Measurements from ENCODE around the gene CFAP54. TPM values are rescaled to one million over a fixed set of nuclear protein-coding genes. Genes with fewer than 3 reads are reported as not detected.

The CFAP54 gene
- total RNA-seq, 1 experiment from 2014 or later: 0.20 TPM

- no peak for DNase-seq (ENCODE audit: low spot score)
- in situ Hi-C loops (cut with HindIII; ENCODE audit: low sequenced_read_pairs): no loop called here
Measured at GRCh38 chr12:96858162-96858561, 368.8 kb downstream of the CFAP54 start.

DNA sequence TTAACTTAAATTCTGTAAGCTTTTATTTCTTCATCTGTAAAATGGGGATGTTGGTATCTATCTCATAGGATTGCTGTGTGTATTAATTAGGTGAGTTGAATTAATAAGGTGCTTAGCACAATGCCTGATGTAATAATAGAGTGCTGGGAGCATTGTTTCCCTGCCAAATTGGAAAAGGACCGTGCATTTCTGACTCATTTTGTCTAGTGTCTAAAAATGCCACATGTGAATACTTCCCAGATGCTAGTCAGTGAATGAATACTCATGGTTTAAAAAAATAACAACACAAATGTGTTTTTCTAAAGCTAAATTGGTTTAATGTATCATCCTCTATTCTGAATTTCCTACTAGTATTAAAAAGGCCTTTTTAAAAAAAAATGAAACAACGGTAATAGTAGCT lies 372.3 kb downstream of the CFAP54 start:
- in situ Hi-C loops (cut with HindIII; ENCODE audit: low sequenced_read_pairs): no loop called here
- no peak for DNase-seq (ENCODE audit: low spot score)

DNA sequence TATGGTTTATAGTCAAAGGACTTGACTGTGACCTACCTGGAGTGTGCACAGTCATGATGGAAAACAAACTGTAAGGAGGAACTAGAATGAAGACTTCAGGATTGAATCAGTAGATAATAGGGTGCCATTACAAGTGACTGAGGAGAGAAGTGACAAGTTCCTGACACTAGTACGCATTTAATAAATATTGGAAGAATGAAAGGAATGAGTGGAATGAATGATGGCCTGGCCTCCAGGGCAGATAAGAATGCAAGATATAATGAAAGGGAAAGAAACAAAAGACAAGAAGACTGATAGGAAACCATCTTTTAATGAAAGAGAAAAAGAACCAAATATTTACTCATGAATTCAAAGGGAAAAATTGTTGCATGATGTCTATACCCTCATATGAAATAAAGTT lies 372.9 kb downstream of the CFAP54 start:
- in situ Hi-C loops (cut with HindIII; ENCODE audit: low sequenced_read_pairs): no loop called here
- no peak for DNase-seq (ENCODE audit: low spot score)

DNA sequence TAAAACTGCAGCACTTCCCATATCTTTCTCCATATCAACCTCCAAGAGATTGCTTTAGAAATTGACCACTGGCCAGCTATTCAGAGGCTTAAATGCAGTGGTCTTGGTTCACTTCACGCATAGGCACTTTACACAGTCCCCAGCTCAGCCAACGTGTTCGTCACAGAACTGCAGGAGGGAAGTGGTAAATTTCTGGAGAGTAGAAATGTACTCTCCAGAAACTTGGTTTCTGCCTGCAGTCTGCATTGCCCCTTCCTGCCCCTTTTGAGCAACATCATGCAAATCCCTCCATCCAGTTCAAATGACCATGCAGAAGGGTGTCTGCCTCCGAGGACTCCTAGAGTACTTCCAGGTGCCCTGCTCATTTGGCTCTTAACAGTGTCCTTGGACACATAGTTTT lies 375.0 kb downstream of the CFAP54 start:
- no peak for DNase-seq (ENCODE audit: low spot score)
- in situ Hi-C loops (cut with HindIII; ENCODE audit: low sequenced_read_pairs): no loop called here

GRCh38 chr12:96866801-96867590 lies 377.6 kb downstream of the CFAP54 start:
- in situ Hi-C loops (cut with HindIII; ENCODE audit: low sequenced_read_pairs): no loop called here
- DNase-seq (ENCODE audit: low spot score): no peak

- in situ Hi-C loops (cut with HindIII; ENCODE audit: low sequenced_read_pairs): no loop called here
- no peak for DNase-seq (ENCODE audit: low spot score)
Measured at GRCh38 chr12:96870946-96871345, 381.6 kb downstream of the CFAP54 start.

GRCh38 chr12:96872961-96873360 lies 383.6 kb downstream of the CFAP54 start:
- DNase-seq (ENCODE audit: low spot score): no peak
- in situ Hi-C loops (cut with HindIII; ENCODE audit: low sequenced_read_pairs): no loop called here

DNA sequence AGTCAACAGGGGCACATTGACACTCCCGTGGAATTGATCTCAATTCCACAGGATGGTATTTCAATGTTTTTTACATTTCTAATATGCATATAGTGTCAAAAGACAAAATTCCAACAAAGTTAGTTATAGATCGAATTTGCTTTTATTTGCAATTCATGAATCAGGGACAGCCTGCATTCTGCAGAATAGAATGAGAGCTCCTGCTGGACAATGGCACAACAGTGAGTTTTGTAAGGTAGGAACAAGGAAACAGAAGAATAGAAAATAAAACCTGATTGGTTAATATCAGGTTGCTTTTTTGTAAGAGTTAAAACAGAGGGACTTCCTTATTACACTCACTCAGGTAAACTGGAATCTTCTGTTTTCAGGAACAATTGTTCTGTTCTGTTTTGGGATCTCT lies 384.8 kb downstream of the CFAP54 start:
- DNase-seq (ENCODE audit: low spot score): no peak
- in situ Hi-C loops (cut with HindIII; ENCODE audit: low sequenced_read_pairs): no loop called here

DNA sequence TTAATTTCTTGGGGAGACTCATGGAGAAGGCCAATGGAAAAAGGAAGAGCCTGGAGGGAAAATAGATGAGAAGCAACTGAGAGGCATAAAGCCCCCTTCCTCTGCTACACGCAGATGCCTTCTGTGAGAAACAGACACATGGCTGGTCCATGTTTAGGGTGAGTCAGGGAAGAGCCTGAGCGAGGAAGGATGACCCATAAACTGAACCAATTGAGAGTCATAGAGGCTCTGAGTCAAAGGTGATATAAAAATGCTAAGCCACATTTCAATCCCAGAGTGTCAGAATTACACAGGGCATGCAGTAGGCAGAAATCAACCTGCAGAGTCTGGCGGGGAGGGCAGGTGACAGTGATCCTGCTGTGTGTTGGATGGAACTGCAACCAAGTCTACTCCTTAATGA lies 387.6 kb downstream of the CFAP54 start:
- in situ Hi-C loops (cut with HindIII; ENCODE audit: low sequenced_read_pairs): no loop called here
- DNase-seq (ENCODE audit: low spot score): no peak

- DNase-seq (ENCODE audit: low spot score): no peak
- in situ Hi-C loops (cut with HindIII; ENCODE audit: low sequenced_read_pairs): no loop called here
Measured at GRCh38 chr12:96878704-96879103, 389.3 kb downstream of the CFAP54 start.

DNA sequence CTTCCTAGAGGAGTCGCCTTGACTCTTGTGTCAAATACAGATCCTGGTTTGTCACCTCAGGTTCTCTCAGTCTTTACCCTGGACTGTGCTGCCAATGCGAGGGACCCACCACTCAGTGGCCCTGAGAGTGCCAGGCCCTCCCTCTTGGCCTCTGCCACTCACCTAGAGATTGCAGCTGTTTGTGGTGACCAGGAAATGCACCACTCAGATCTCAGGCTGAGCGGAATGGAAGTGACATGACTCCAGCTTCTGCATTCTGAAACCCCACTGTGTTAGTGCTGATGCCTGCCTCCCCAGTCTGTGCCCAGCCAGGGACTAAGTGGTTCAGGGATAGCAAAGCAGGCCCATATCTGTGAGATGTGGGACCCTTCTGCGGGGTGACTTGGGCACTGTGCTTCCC lies 389.9 kb downstream of the CFAP54 start:
- in situ Hi-C loops (cut with HindIII; ENCODE audit: low sequenced_read_pairs): no loop called here
- no peak for DNase-seq (ENCODE audit: low spot score)

DNA sequence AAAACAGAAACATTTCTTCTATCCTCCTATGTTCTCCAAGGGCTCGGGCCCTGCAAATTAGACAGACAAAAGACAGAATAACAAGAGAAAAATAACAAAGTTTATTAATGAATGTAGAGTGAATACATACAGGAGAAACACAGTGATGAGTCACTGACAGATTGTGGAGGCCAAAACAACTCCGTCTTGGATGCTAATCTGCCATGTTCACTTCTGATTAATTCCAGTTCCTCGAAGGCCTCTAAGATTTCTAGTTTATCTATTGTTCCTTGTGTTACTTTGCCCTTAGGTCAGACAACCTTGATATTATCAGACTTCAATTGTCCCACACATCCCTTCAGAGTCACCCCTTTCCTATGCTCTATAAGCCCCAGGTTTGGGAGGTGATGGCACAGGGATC lies 390.8 kb downstream of the CFAP54 start:
- no peak for DNase-seq (ENCODE audit: low spot score)
- in situ Hi-C loops (cut with HindIII; ENCODE audit: low sequenced_read_pairs): no loop called here

GRCh38 chr12:96881608-96882007 lies 392.2 kb downstream of the CFAP54 start:
- no peak for DNase-seq (ENCODE audit: low spot score)
- in situ Hi-C loops (cut with HindIII; ENCODE audit: low sequenced_read_pairs): no loop called here

GRCh38 chr12:96882862-96883261 lies 393.5 kb downstream of the CFAP54 start:
- DNase-seq (ENCODE audit: low spot score): no peak
- in situ Hi-C loops (cut with HindIII; ENCODE audit: low sequenced_read_pairs): no loop called here

- no peak for DNase-seq (ENCODE audit: low spot score)
- in situ Hi-C loops (cut with HindIII; ENCODE audit: low sequenced_read_pairs): no loop called here
Measured at GRCh38 chr12:96883571-96883970, 394.2 kb downstream of the CFAP54 start.

GRCh38 chr12:96886998-96887677 lies 397.8 kb downstream of the CFAP54 start:
- in situ Hi-C loops (cut with HindIII; ENCODE audit: low sequenced_read_pairs): no loop called here
- DNase-seq (ENCODE audit: low spot score): peak; percentile 14

DNA sequence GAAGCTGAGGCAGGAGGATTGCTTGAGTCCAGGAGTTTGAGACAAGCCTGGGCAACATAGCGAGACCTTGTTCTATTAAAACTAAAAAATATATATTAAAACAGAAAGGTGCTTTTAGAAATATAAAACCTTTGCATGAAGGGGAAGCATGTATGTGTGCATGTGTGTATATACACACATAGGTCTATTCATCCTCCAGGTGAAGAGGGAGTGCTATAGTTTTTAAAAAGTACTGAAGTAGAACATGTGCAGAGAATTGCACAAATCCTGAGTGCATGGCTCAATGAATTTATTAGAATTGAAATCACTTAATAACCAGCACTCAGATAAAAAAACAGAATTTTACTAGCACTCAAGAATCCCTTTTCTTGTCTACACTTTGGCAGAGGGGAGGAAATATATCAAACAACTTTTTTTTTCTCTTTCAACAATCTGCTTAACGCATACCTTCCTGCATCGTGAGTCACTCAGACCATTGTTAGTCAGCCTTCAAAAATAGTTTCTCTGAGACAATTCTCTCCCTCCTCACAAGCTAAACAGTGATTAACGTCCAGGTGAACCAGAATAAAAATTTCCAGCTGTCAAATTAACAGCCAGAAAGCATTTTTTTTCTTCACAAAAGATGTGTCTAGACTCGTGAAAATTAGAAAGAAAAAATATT lies 400.0 kb downstream of the CFAP54 start:
- no peak for DNase-seq (ENCODE audit: low spot score)
- in situ Hi-C loops (cut with HindIII; ENCODE audit: low sequenced_read_pairs): no loop called here

DNA sequence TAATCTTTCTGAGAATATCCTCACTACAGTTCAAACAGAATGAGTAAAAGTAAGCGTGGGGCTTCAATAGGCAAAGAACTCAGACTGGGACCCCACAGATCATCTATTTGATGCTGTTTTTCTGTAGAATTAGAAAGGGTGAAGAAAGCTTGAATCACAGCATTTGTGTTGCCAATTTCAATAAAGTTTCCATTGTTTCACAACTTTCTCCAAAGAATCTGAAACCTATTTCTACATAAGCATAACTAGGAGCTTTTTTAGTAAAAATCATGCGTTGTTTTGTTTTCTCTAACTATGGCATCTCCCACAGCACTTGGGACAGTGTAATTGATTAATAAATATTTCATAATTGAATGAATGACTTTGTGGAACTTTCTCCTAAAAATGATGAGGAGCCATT lies 401.0 kb downstream of the CFAP54 start:
- in situ Hi-C loops (cut with HindIII; ENCODE audit: low sequenced_read_pairs): no loop called here
- no peak for DNase-seq (ENCODE audit: low spot score)

DNA sequence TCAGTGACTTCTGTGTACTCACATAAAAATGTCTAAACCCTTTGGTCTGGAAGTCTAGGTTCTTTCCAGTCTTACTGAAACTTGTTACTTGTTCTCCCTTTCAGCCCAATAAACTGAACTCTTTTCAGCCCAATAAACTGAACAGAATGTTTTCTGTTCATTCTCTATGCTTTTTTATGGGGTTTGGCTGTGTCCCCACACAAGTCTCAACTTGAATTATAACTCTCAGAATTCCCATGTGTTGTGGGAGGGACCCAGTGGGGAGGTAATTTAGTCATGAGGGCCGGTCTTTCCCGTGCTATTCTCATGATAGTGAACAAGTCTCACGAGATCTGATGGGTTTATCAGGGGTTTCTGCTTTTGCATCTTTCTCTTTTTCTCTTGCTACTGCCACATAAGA lies 402.7 kb downstream of the CFAP54 start:
- DNase-seq (ENCODE audit: low spot score): no peak
- in situ Hi-C loops (cut with HindIII; ENCODE audit: low sequenced_read_pairs): no loop called here

GRCh38 chr12:96897421-96897820 lies 408.0 kb downstream of the CFAP54 start:
- DNase-seq (ENCODE audit: low spot score): no peak
- in situ Hi-C loops (cut with HindIII; ENCODE audit: low sequenced_read_pairs): no loop called here

Data from G401 (cell line).